Right lobe of liver (tissue), 6 donors: ENCODE measurements around the gene RALGPS1. TPM values are rescaled to one million over a fixed set of nuclear protein-coding genes. Genes with fewer than 3 reads are reported as not detected.

Source experiments
- ATAC-seq, 4 donors: fragments of 200-7000 bp; cut with Tn5 transposase; one replicate each; pipeline ENCODE4 v1.9.1; 2020; ENCODE audit warnings: mild to moderate bottlenecking in 4 of 4, moderate library complexity in 4 of 4
- DNase-seq, 3 donors: peaks; one replicate each; pipeline ENCODE4 v3.0.0-alpha.2; 2020
- H3K27ac ChIP-seq, 3 donors: fragments of 200-600 bp; one replicate each; pipeline ENCODE4 v1.8.0; 2022
- H3K27me3 ChIP-seq, 2 donors: fragments of 200-600 bp; one replicate each; pipeline ENCODE4 v1.8.0; 2022
- H3K36me3 ChIP-seq, 4 donors: fragments of 200-600 bp; sonication (generic) in 1 of 4; one replicate each; pipeline versions ENCODE4 v1.5.1 to v1.8.0; 2017 to 2022; ENCODE audit warnings: control low read depth in 1 of 4
- H3K4me1 ChIP-seq, 4 donors: fragments of 200-600 bp; sonication (generic) in 1 of 4; one replicate each; pipeline versions ENCODE4 v1.5.1 to v1.8.0; 2017 to 2022; ENCODE audit warnings: control low read depth in 1 of 4
- H3K4me3 ChIP-seq, 3 donors: fragments of 200-600 bp; one replicate each; pipeline ENCODE4 v1.8.0; 2022
- H3K9me3 ChIP-seq, 4 donors: fragments of 200-600 bp; sonication (generic) in 1 of 4; one replicate each; pipeline versions ENCODE4 v1.5.1 to v1.8.0; 2017 to 2022; ENCODE audit warnings: control low read depth in 1 of 4
- POLR2A ChIP-seq: fragments of 450-650 bp; IDR thresholded peaks from one replicate; pipeline ENCODE4 v1.6.1; 2017; ENCODE audit warnings: antibody characterized with exemption, mild to moderate bottlenecking
- WGBS: methylation state at CpG from one replicate; pipeline ENCODE4 v1.1.6; 2018; ENCODE audit warnings: low coverage, low lambda C conversion rate; ENCODE audit not compliant: insufficient coverage; ENCODE audit errors: missing lambda C conversion rate; 5-methylcytosine and 5-hydroxymethylcytosine counted together
- intact Hi-C, 2 donors: fragments of 100-400 bp; cut with DNase I; formaldehyde crosslinking; loops; one replicate each; pipeline versions ENCODE4 v1.11.2 to v1.14.1; 2022
- total RNA-seq, 6 experiments: library from RNA; depleted of rRNA in 2 of 6; stranded (reverse); fragments of >200 nt in 2 of 6; fragmentation: NEBNext Ultra II Directional in 3 of 6; extraction: Animal tissue kit (Norgen Biotek cat#: 25700) in 3 of 6; gene quantifications; one replicate each; pipeline versions ENCODE4 v1.1.0 to v1.2.4, GENCODE V29; 2016 to 2023
- TF ChIP-seq, protein P1 (sequence below), 4 donors: fragments of 200-600 bp in 3 of 4; fragments of 450-650 bp in 1 of 4; IDR thresholded peaks; one replicate each; pipeline versions ENCODE4 v1.5.1 to v1.8.0; 2016 to 2022; ENCODE audit warnings: antibody characterized with exemption in 4 of 4, mild to moderate bottlenecking in 2 of 4
- donor health status: DM: no; HTN: yes; CAD: no.
- donor health status: DM: no; HTN: no; CAD: no.
- donor health status: DM: no; HTN: no; CAD: no.
- donor health status: DM: no; HTN: yes; CAD: no.
- donor health status: DM: no; HTN: yes; CAD: no.

The RALGPS1 gene
- total RNA-seq, 6 experiments from 2014 or later, result 1.2 to 3.8 (median 2.4) TPM

GRCh38 chr9:126919193-126919592 is 4.6 kb downstream of the RALGPS1 start:
- TF ChIP-seq, protein P1, sequence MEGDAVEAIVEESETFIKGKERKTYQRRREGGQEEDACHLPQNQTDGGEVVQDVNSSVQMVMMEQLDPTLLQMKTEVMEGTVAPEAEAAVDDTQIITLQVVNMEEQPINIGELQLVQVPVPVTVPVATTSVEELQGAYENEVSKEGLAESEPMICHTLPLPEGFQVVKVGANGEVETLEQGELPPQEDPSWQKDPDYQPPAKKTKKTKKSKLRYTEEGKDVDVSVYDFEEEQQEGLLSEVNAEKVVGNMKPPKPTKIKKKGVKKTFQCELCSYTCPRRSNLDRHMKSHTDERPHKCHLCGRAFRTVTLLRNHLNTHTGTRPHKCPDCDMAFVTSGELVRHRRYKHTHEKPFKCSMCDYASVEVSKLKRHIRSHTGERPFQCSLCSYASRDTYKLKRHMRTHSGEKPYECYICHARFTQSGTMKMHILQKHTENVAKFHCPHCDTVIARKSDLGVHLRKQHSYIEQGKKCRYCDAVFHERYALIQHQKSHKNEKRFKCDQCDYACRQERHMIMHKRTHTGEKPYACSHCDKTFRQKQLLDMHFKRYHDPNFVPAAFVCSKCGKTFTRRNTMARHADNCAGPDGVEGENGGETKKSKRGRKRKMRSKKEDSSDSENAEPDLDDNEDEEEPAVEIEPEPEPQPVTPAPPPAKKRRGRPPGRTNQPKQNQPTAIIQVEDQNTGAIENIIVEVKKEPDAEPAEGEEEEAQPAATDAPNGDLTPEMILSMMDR (IDR thresholded peaks at IDR 0.05), result no peak
- no peak for TF ChIP-seq POLR2A
- Histone ChIP-seq H3K27ac (no peak overlapping the region), H3K9me3 (no peaks in the 10 kb centered on the region), H3K27me3 (no peaks in the 10 kb centered on the region), H3K4me3 (no peak overlapping the region), H3K36me3 (no peaks in the 10 kb centered on the region), H3K4me1 (no peaks in the 10 kb centered on the region)
- ATAC-seq (no peak), DNase-seq (no peak)
- intact Hi-C loops, result no loop called here
- WGBS, result 50% methylated on average over 1 of the region's 1 CpG

DNA sequence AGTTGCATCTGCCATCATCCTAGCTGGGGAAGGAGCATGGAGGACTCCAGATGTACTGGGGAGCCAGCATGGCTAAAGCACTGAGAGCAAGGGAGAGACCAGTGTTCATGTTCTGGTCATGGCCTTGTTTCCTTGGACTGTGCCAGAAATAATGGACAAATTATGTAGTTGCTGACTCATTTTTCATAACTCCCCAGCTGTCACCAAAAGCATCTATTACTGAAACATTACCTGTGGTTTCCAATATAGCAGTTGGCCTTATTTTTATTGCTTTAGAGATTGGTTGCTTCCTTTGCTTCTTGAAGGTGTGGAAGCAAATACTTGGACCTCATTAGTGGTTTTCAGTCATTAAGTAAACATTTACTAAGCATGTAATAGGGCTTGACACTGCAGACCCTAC is 11.3 kb downstream of the RALGPS1 start:
- intact Hi-C loops, result no loop called here
- H3K27me3 ChIP-seq, result no peaks in the 10 kb centered on the region
- H3K4me1 ChIP-seq, result no peaks in the 10 kb centered on the region
- ATAC-seq (no peak), DNase-seq (no peak)
- no peaks in the 10 kb centered on the region for H3K9me3 ChIP-seq
- H3K27ac ChIP-seq, result no peak overlapping the region
- no peak for TF ChIP-seq POLR2A
- TF ChIP-seq, protein P1 (IDR thresholded peaks at IDR 0.05), result no peak
- H3K4me3 ChIP-seq, result no peak overlapping the region
- no peaks in the 10 kb centered on the region for H3K36me3 ChIP-seq

DNA sequence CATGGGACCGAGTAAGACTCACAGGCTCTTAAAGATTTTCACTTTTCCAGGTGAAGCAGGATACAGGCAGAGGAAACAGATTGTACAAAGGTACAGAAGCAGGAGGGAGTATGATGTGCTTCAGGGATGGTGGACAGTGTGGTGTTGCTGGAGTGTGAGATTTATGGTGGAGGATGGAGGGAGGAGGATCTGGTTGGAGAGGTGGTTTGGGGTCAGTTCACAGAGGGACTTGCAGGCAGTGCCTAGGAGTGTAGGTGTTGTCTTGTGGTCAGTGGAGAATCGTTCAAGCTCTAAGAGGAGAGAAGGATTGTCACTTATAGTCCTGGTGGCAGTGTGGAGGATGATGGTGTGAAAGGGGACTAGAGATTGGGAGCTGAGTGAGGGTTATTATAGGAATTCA is 11.8 kb downstream of the RALGPS1 start:
- H3K27me3 ChIP-seq, result no peaks in the 10 kb centered on the region
- peak in 1 of 3 donors; percentile 10 for DNase-seq
- H3K4me1 ChIP-seq, result no peaks in the 10 kb centered on the region
- no peak for TF ChIP-seq POLR2A
- TF ChIP-seq, protein P1 (IDR thresholded peaks at IDR 0.05), result no peak
- intact Hi-C loops, result no loop called here
- H3K27ac ChIP-seq, result no peak overlapping the region
- no peak overlapping the region for H3K4me3 ChIP-seq
- WGBS, result 68% methylated on average over 2 of the region's 2 CpGs
- no peaks in the 10 kb centered on the region for H3K9me3 ChIP-seq
- no peak for ATAC-seq
- no peaks in the 10 kb centered on the region for H3K36me3 ChIP-seq

DNA sequence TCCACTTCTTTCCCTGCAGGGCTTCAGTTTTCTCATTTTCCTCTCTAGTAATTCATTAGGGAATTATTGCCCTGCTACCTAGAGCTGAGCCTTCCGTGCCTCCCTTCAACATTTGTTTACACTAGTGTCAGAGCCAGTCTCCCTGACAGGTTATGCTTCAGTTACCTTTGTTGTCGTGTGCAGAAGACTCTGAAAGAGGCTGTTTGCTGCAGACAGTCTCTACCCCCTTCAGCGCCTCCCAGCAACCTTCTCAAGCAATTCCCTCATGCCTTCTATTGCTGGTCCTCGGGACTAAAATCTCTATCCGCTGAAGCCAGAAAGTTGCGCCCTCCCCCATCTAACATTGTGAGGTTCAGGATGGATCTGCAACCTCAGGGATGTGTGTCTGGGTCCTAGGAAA is 12.8 kb downstream of the RALGPS1 start:
- H3K27me3 ChIP-seq, result no peaks in the 10 kb centered on the region
- WGBS, result 66% methylated on average over 6 of the region's 6 CpGs
- ATAC-seq, result no peak
- no peaks in the 10 kb centered on the region for H3K9me3 ChIP-seq
- H3K27ac ChIP-seq, result no peak overlapping the region
- H3K4me1 ChIP-seq, result no peaks in the 10 kb centered on the region
- H3K4me3 ChIP-seq, result no peak overlapping the region
- DNase-seq, result peak in 1 of 3 donors; percentile 8
- intact Hi-C loops, result no loop called here
- TF ChIP-seq, protein P1 (IDR thresholded peaks at IDR 0.05), result no peak
- no peak for TF ChIP-seq POLR2A
- no peaks in the 10 kb centered on the region for H3K36me3 ChIP-seq

- no peaks in the 10 kb centered on the region for H3K36me3 ChIP-seq
- DNase-seq, result peak in 1 of 3 donors; percentile 23
- H3K4me3 ChIP-seq, result no peak overlapping the region
- H3K27me3 ChIP-seq, result no peaks in the 10 kb centered on the region
- intact Hi-C loops, result loop anchor here in 1 of 2 donors (10.0 kb wide), 1 partner anchor 272 kb away; no protein-coding TSS in a partner anchor
- H3K4me1 ChIP-seq, result no peaks in the 10 kb centered on the region
- no peak overlapping the region for H3K27ac ChIP-seq
- ATAC-seq, result no peak
- H3K9me3 ChIP-seq, result no peaks in the 10 kb centered on the region
- 94% methylated on average over 5 of the region's 11 CpGs for WGBS
- TF ChIP-seq, protein P1 (IDR thresholded peaks at IDR 0.05), result no peak
- no peak for TF ChIP-seq POLR2A
Observed at GRCh38 chr9:126932871-126933321, 18.3 kb downstream of the RALGPS1 start.
